HL-60 (cell line): ENCODE results near the gene KYNU.
"Not testable (repeated sequence)": the region's sequence is repeated elsewhere in the genome, so short reads cannot be mapped to it uniquely, and the experiment has no call there.

Experiments
- CTCF ChIP-seq: IDR thresholded peaks from one replicate; pipeline ENCODE4 v1.5.1; 2011; ENCODE audit warnings: low read length, control low read depth, inconsistent platforms; ENCODE audit not compliant: insufficient read depth
- POLR2AphosphoS5 ChIP-seq: IDR thresholded peaks from 2 replicates; pipeline ENCODE4 v1.6.1; 2012; ENCODE audit warnings: low read depth
- SPI1 ChIP-seq: IDR thresholded peaks from 2 replicates; pipeline ENCODE4 v1.6.1; 2012; ENCODE audit warnings: low read depth, mild to moderate bottlenecking, borderline replicate concordance
- TF ChIP-seq, protein P1 (sequence below): IDR thresholded peaks from 2 replicates; pipeline ENCODE4 v1.6.1; 2012; ENCODE audit warnings: low read depth; ENCODE audit not compliant: insufficient replicate concordance

DNA sequence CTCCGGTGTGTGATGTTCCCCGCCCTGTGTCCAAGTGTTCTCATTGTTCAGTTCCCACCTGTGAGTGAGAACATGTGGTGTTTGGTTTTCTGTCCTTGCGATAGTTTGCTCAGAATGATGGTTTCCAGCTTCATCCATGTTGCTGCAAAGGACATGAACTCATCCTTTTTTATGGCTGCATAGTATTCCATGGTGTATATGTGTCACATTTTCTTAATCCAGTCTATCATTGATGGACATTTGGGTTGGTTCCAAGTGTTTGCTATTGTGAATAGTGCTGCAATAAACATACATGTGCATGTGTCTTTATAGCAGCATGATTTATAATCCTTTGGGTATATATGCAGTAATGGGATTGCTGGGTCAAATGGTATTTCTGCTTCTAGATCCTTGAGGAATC is 5.0 kb downstream of the KYNU start:
- TF ChIP-seq CTCF, POLR2AphosphoS5, SPI1: not testable (repeated sequence)
- TF ChIP-seq, protein P1, sequence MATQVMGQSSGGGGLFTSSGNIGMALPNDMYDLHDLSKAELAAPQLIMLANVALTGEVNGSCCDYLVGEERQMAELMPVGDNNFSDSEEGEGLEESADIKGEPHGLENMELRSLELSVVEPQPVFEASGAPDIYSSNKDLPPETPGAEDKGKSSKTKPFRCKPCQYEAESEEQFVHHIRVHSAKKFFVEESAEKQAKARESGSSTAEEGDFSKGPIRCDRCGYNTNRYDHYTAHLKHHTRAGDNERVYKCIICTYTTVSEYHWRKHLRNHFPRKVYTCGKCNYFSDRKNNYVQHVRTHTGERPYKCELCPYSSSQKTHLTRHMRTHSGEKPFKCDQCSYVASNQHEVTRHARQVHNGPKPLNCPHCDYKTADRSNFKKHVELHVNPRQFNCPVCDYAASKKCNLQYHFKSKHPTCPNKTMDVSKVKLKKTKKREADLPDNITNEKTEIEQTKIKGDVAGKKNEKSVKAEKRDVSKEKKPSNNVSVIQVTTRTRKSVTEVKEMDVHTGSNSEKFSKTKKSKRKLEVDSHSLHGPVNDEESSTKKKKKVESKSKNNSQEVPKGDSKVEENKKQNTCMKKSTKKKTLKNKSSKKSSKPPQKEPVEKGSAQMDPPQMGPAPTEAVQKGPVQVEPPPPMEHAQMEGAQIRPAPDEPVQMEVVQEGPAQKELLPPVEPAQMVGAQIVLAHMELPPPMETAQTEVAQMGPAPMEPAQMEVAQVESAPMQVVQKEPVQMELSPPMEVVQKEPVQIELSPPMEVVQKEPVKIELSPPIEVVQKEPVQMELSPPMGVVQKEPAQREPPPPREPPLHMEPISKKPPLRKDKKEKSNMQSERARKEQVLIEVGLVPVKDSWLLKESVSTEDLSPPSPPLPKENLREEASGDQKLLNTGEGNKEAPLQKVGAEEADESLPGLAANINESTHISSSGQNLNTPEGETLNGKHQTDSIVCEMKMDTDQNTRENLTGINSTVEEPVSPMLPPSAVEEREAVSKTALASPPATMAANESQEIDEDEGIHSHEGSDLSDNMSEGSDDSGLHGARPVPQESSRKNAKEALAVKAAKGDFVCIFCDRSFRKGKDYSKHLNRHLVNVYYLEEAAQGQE, result not testable (repeated sequence)
